Small intestine (tissue), 7 donors: ENCODE measurements around the gene TSC22D2. TPM values are rescaled to one million over a fixed set of nuclear protein-coding genes. Genes with fewer than 3 reads are reported as not detected.

Source experiments
- DNase-seq, 2 donors: peaks; one replicate each; pipeline versions ENCODE4 v3.0.0 to v3.0.0-alpha.2; 2013
- FAIRE-seq: peaks from 2 replicates; lab custom pipeline; 2012; peaks lifted over from hg19 to GRCh38; lab: Jason Lieb, UNC
- H3K27ac ChIP-seq, 3 donors: one replicate each; pipeline ENCODE4 v1.5.1; 2013; ENCODE audit warnings: low read length in 2 of 3, mild to moderate bottlenecking in 2 of 3, control low read depth in 1 of 3, inconsistent platforms in 1 of 3, low read depth in 1 of 3, moderate library complexity in 1 of 3
- H3K27me3 ChIP-seq, 3 donors: one replicate each; pipeline ENCODE4 v1.6.1; 2013; ENCODE audit warnings: low read length in 3 of 3, inconsistent platforms in 1 of 3; ENCODE audit not compliant: control insufficient read depth in 3 of 3, insufficient read depth in 3 of 3
- H3K36me3 ChIP-seq, 3 donors: one replicate each; pipeline ENCODE4 v1.6.1; 2013; ENCODE audit warnings: low read length in 3 of 3, inconsistent platforms in 1 of 3, low read depth in 1 of 3, mild to moderate bottlenecking in 1 of 3, moderate library complexity in 1 of 3; ENCODE audit not compliant: control insufficient read depth in 3 of 3, insufficient read depth in 2 of 3
- H3K4me1 ChIP-seq, 3 donors: one replicate each; pipeline ENCODE4 v1.6.1; 2013; ENCODE audit warnings: low read length in 2 of 3, inconsistent platforms in 1 of 3, low read depth in 1 of 3, mild to moderate bottlenecking in 1 of 3, moderate library complexity in 1 of 3; ENCODE audit not compliant: control insufficient read depth in 3 of 3, insufficient read depth in 2 of 3
- H3K4me3 ChIP-seq, 3 donors: one replicate each; pipeline ENCODE4 v1.5.1; 2013; ENCODE audit warnings: low read length in 3 of 3, control low read depth in 1 of 3, inconsistent platforms in 1 of 3, low read depth in 1 of 3, mild to moderate bottlenecking in 1 of 3, moderate library complexity in 1 of 3
- H3K9me3 ChIP-seq, 2 donors: one replicate each; pipeline ENCODE4 v1.6.1; 2013; ENCODE audit warnings: low read depth in 1 of 2, low read length in 1 of 2; ENCODE audit not compliant: control insufficient read depth in 2 of 2, insufficient read depth in 1 of 2
- WGBS, 3 donors: extraction: QIAGEN DNeasy Blood & Tissue Kit; methylation state at CpG; one replicate each; pipeline ENCODE4 v1.1.7; 2013; 5-methylcytosine and 5-hydroxymethylcytosine counted together
- polyA plus RNA-seq, 4 donors: library from polyadenylated mRNA; stranded (reverse) in 3 of 4; unstranded in 1 of 4; fragments of 200-250 nt in 3 of 4; fragments of 120-200 nt in 1 of 4; gene quantifications; one replicate each; pipeline versions ENCODE4 v1.2.1 to v1.2.3, GENCODE V29; 2013
- donor health status: healthy with polysubstance abuse.
- donor health status: control.
- donor health status: control.
- donor health status: Bipolar disorder and iron deficiency.
- donor health status: healthy.

TSC22D2 gene
- polyA plus RNA-seq, 4 donors: 5.9 to 48.7 (median 7.5) TPM

DNA sequence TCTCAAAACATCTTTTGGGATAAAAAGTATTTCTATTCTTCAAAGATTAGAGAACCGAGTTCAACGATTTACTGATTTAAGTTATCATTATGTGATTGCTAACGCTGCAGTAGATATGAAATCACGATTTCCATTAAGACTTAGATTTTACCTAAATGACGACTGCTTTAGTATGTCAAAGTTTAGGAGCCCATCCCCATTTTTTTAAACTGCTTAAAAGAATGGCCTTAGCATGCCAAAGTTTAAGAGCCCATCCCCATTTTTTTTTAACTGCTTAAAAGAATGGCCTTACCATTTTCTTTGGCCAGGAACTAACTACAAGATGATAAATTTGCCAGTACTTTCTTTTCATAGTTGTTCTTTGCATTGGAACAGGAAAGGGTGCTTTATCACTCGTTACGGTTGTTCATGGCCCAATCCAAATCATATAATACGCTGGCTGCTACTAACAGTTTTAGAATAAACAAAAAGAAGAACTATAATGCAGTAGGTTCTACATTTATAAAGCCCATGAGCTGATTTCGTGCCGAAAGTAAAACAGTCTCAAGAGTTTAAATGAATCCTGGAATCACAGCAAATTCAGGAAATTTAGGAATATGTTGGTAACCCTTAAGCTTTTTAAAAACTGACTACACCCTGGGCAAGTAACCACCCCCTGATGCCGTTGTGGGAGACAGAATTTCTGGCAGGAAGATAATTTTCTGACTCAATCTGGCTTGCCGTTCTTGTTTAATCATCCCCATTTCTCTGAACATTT is 869 bp upstream of the TSC22D2 start:
- DNase-seq (peak in 1 of 2 donors; percentile 33), FAIRE-seq (no peak)
- Histone ChIP-seq H3K36me3 (peaks cover 0 to 6% (median 0%) of the 10 kb centered on the region in 3 donors), H3K9me3 (no peaks in the 10 kb centered on the region), H3K4me1 (peaks cover 0 to 5% (median 0%) of the 10 kb centered on the region in 3 donors), H3K27me3 (no peaks in the 10 kb centered on the region), H3K4me3 (peak overlapping the region; percentile 44 to 65 (median 45)), H3K27ac (peak overlapping the region; percentile 79 to 98 (median 95))
- 11 to 25% (median 18%) methylated on average over 12 of the region's 12 CpGs for WGBS, 3 donors

DNA sequence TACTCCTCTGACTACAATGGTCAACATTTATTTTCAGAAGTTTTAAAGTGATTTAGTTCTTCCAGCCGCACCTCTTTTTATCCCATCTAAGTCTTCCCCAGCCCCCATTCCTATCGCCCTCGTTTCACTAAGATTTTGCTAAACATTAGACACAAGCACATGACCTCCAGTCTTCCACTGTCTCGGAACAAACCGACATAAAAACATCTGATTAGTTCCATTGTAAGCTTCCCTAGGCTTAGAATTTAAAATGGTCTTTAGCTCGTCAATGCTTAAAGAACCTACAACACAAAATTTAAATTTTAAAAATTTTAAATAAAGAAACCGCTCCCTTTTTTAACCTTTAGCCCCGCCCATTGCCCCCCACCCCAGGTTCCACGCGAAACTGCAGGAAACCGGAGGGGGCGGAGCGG is 284 bp upstream of the TSC22D2 start:
- FAIRE-seq (no peak), DNase-seq (peak in 1 of 2 donors; percentile 86)
- Histone ChIP-seq H3K27me3 (no peaks in the 10 kb centered on the region), H3K27ac (peak overlapping the region; percentile 79 to 98 (median 95)), H3K4me1 (peaks cover 0 to 5% (median 0%) of the 10 kb centered on the region in 3 donors), H3K4me3 (peak overlapping the region; percentile 44 to 65 (median 45)), H3K36me3 (peaks cover 0 to 6% (median 0%) of the 10 kb centered on the region in 3 donors), H3K9me3 (no peaks in the 10 kb centered on the region)
- 0 to 1% (median 1%) methylated on average over 13 of the region's 13 CpGs for WGBS, 3 donors

DNA sequence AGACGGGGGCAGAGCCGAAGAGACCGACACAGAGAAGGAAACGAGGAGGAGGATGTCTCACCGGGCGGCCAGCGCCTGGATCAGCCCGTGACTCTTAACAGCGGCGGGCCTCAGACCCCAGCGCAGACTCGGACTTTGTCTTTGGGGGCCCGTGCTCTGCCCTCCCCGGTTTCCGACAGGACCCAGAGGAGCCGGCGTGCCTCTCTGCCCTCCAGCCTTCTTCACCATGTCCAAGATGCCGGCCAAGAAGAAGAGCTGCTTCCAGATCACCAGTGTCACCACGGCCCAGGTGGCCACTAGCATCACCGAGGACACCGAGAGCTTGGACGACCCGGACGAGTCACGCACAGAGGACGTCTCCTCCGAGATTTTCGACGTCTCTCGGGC is 1.0 kb downstream of the TSC22D2 start:
- H3K4me1 ChIP-seq: peaks cover 0 to 5% (median 0%) of the 10 kb centered on the region in 3 donors
- no peaks in the 10 kb centered on the region for H3K9me3 ChIP-seq
- WGBS, 3 donors: 0 to 1% (median 1%) methylated on average over 30 of the region's 30 CpGs
- DNase-seq (no peak), FAIRE-seq (no peak)
- peak overlapping the region; percentile 65 to 98 (median 96) for H3K4me3 ChIP-seq
- H3K36me3 ChIP-seq: peaks cover 0 to 6% (median 0%) of the 10 kb centered on the region in 3 donors
- H3K27me3 ChIP-seq: no peaks in the 10 kb centered on the region
- peak overlapping the region; percentile 95 to 98 (median 96) for H3K27ac ChIP-seq

DNA sequence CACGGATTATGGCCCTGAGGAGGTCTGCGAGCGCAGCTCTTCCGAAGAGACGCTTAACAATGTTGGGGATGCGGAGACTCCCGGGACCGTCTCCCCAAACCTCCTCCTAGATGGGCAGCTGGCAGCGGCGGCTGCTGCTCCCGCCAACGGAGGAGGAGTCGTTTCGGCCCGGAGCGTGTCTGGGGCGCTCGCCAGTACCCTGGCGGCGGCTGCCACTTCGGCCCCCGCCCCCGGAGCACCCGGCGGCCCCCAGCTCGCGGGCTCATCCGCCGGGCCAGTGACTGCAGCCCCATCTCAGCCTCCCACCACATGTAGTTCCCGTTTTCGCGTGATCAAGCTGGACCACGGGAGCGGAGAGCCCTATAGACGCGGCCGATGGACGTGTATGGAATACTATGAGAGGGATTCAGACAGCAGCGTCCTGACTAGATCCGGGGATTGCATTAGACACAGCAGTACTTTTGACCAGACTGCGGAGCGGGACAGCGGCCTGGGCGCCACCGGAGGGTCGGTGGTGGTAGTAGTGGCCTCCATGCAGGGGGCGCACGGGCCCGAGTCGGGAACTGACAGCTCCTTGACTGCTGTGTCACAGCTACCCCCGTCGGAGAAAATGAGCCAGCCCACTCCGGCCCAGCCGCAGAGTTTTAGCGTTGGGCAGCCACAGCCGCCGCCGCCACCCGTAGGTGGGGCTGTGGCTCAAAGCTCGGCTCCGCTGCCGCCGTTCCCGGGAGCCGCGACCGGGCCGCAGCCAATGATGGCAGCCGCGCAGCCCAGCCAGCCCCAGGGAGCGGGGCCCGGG is 1.6 kb downstream of the TSC22D2 start:
- Histone ChIP-seq H3K4me3 (peak overlapping the region; percentile 65 to 98 (median 96)), H3K27me3 (no peaks in the 10 kb centered on the region), H3K27ac (peak overlapping the region; percentile 95 to 98 (median 96)), H3K9me3 (no peaks in the 10 kb centered on the region), H3K4me1 (peaks cover 0 to 5% (median 3%) of the 10 kb centered on the region in 3 donors), H3K36me3 (peaks cover 0 to 6% (median 0%) of the 10 kb centered on the region in 3 donors)
- no peak for FAIRE-seq
- 0% methylated on average over 58 to 72 of the region's 72 CpGs for WGBS, 3 donors
- peak; percentile 69 to 85 for DNase-seq

DNA sequence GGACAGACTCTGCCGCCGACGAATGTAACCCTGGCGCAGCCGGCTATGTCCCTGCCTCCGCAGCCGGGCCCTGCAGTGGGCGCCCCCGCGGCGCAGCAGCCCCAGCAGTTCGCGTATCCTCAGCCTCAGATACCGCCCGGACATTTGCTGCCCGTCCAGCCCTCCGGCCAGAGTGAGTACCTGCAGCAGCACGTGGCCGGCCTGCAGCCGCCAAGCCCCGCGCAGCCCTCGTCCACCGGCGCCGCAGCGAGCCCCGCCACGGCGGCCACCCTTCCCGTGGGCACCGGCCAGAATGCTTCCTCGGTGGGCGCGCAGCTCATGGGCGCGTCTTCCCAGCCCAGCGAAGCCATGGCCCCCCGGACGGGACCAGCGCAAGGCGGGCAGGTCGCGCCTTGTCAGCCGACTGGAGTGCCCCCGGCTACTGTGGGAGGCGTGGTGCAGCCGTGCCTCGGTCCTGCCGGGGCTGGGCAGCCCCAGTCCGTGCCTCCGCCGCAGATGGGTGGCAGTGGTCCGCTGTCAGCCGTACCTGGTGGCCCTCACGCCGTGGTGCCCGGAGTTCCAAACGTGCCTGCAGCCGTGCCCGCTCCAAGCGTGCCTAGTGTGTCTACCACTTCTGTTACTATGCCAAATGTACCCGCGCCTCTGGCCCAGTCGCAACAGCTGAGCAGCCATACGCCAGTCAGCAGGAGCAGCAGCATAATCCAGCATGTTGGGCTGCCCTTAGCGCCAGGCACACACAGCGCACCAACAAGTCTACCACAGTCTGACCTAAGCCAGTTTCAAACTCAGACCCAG is 2.4 kb downstream of the TSC22D2 start:
- 0 to 1% (median 0%) methylated on average over 59 to 68 of the region's 68 CpGs for WGBS, 3 donors
- Histone ChIP-seq H3K9me3 (no peaks in the 10 kb centered on the region), H3K4me1 (peaks cover 0 to 7% (median 6%) of the 10 kb centered on the region in 3 donors), H3K4me3 (peak overlapping the region; percentile 65 to 98 (median 96)), H3K27me3 (no peaks in the 10 kb centered on the region), H3K27ac (peak overlapping the region; percentile 56 to 98 (median 95)), H3K36me3 (peaks cover 0 to 8% (median 0%) of the 10 kb centered on the region in 3 donors)
- DNase-seq (peak; percentile 44 to 60), FAIRE-seq (no peak)

- H3K4me3 ChIP-seq: peak overlapping the region; percentile 65 to 98 (median 96)
- no peaks in the 10 kb centered on the region for H3K9me3 ChIP-seq
- peaks cover 0 to 10% (median 0%) of the 10 kb centered on the region in 3 donors for H3K36me3 ChIP-seq
- peaks cover 0 to 10% (median 7%) of the 10 kb centered on the region in 3 donors for H3K4me1 ChIP-seq
- WGBS, 3 donors: 1 to 3% (median 2%) methylated on average over 5 of the region's 5 CpGs
- no peaks in the 10 kb centered on the region for H3K27me3 ChIP-seq
- FAIRE-seq (no peak), DNase-seq (no peak)
- peak overlapping the region in 2 of 3 donors; percentile 6 to 55 for H3K27ac ChIP-seq
These were observed 3.0 kb downstream of the TSC22D2 start for GRCh38 chr3:150411106-150411460.

GRCh38 chr3:150411546-150411945 is 3.4 kb downstream of the TSC22D2 start:
- H3K4me3 ChIP-seq: peak overlapping the region; percentile 12 to 96 (median 65)
- WGBS, 3 donors: 3 to 12% (median 8%) methylated on average over 3 of the region's 3 CpGs
- H3K9me3 ChIP-seq: no peaks in the 10 kb centered on the region
- peak overlapping the region in 1 of 3 donors; percentile 39 for H3K27ac ChIP-seq
- FAIRE-seq (no peak), DNase-seq (no peak)
- H3K36me3 ChIP-seq: peaks cover 0 to 10% (median 0%) of the 10 kb centered on the region in 3 donors
- no peaks in the 10 kb centered on the region for H3K27me3 ChIP-seq
- H3K4me1 ChIP-seq: peaks cover 0 to 12% (median 7%) of the 10 kb centered on the region in 3 donors
